GM19025 (cell line): ENCODE data around the gene NAV2.

Source experiments
- ATAC-seq: cut with Tn5 transposase; IDR thresholded peaks from one replicate; pipeline ENCODE4 v1.9.1; 2021; ENCODE audit warnings: mild to moderate bottlenecking, low read depth, moderate library complexity; ENCODE audit not compliant: unreplicated experiment

Gene NAV2

GRCh38 chr11:20042811-20043341 is 330.2 kb downstream of the NAV2 start:
- ATAC-seq: no peak

- no peak for ATAC-seq
These were observed 331.4 kb downstream of the NAV2 start for GRCh38 chr11:20043992-20044391.

- ATAC-seq: no peak
These were observed 332.6 kb downstream of the NAV2 start for GRCh38 chr11:20045098-20045688.

- no peak for ATAC-seq
These were observed 333.8 kb downstream of the NAV2 start for GRCh38 chr11:20046416-20046815.

GRCh38 chr11:20047006-20047768 is 334.6 kb downstream of the NAV2 start:
- ATAC-seq: no peak

GRCh38 chr11:20047769-20048154 is 335.1 kb downstream of the NAV2 start:
- no peak for ATAC-seq

GRCh38 chr11:20048246-20048645 is 335.6 kb downstream of the NAV2 start:
- no peak for ATAC-seq

- ATAC-seq: no peak
These were observed 336.1 kb downstream of the NAV2 start for GRCh38 chr11:20048707-20049106.

GRCh38 chr11:20049231-20049630 is 336.6 kb downstream of the NAV2 start:
- no peak for ATAC-seq

GRCh38 chr11:20050048-20050447 is 337.4 kb downstream of the NAV2 start:
- ATAC-seq: no peak

- ATAC-seq: no peak
These were observed 338.1 kb downstream of the NAV2 start for GRCh38 chr11:20050551-20051333.

GRCh38 chr11:20051469-20052399 is 339.1 kb downstream of the NAV2 start:
- ATAC-seq: no peak

GRCh38 chr11:20053572-20053971 is 340.9 kb downstream of the NAV2 start:
- ATAC-seq: no peak

- ATAC-seq: no peak
These were observed 341.9 kb downstream of the NAV2 start for GRCh38 chr11:20054584-20054983.

GRCh38 chr11:20055312-20055711 is 342.7 kb downstream of the NAV2 start:
- no peak for ATAC-seq

- no peak for ATAC-seq
These were observed 343.7 kb downstream of the NAV2 start for GRCh38 chr11:20056109-20056949.

GRCh38 chr11:20056950-20057943 is 344.6 kb downstream of the NAV2 start:
- ATAC-seq: no peak
